GM10847 (cell line): ENCODE results near the gene PNPLA2.

Experiments
- POLR2A ChIP-seq: IDR thresholded peaks from 2 replicates; pipeline ENCODE4 v1.6.1; 2011; ENCODE audit not compliant: insufficient read length; ENCODE audit errors: extremely low read depth

The PNPLA2 gene

GRCh38 chr11:828506-829175 lies 9.9 kb downstream of the PNPLA2 start:
- TF ChIP-seq POLR2A, result no peak

- no peak for TF ChIP-seq POLR2A
These were observed 10.6 kb downstream of the PNPLA2 start for GRCh38 chr11:829176-829846.

GRCh38 chr11:829847-830294 lies 11.2 kb downstream of the PNPLA2 start:
- TF ChIP-seq POLR2A, result no peak

- no peak for TF ChIP-seq POLR2A
These were observed 11.8 kb downstream of the PNPLA2 start for GRCh38 chr11:830295-831117.

- no peak for TF ChIP-seq POLR2A
These were observed 12.6 kb downstream of the PNPLA2 start for GRCh38 chr11:831118-831864.

GRCh38 chr11:831961-832528 lies 13.3 kb downstream of the PNPLA2 start:
- TF ChIP-seq POLR2A, result no peak

- TF ChIP-seq POLR2A, result peak; percentile 25
These were observed 13.9 kb downstream of the PNPLA2 start, which contains the start of gene CD151 for GRCh38 chr11:832529-833113. CD151 (plus strand) TSS chr11:832952; CDS start chr11:836070, 3,118 bp downstream.

GRCh38 chr11:833114-833791 lies 14.5 kb downstream of the PNPLA2 start:
- TF ChIP-seq POLR2A, result no peak

- no peak for TF ChIP-seq POLR2A
These were observed 15.2 kb downstream of the PNPLA2 start for GRCh38 chr11:833849-834311.

- TF ChIP-seq POLR2A, result no peak
These were observed 15.9 kb downstream of the PNPLA2 start for GRCh38 chr11:834371-835316.

- TF ChIP-seq POLR2A, result no peak
These were observed 17.6 kb downstream of the PNPLA2 start for GRCh38 chr11:836274-836673.

GRCh38 chr11:836700-837099 lies 18.0 kb downstream of the PNPLA2 start:
- TF ChIP-seq POLR2A, result no peak
